HepG2 (cell line): ENCODE measurements around the gene ZNRF3. TPM values are rescaled to one million over a fixed set of nuclear protein-coding genes. Genes with fewer than 3 reads are reported as not detected.

Source experiments
- ATAC-seq: fragments of 200-7000 bp; cut with Tn5 transposase; 3 replicates; pipeline ENCODE4 v1.9.1; 2020; ENCODE audit warnings: mild to moderate bottlenecking, moderate library complexity
- BruUV-seq: library from RNA; stranded (reverse); fragments of 400-500 nt; replicated peaks from 2 replicates; lab custom pipeline; 2021; lab: Mats Ljungman, UMichigan
- CTCF ChIA-PET: fragments of 300-600 bp; formaldehyde crosslinking; extraction: SDS; loops from one replicate; lab custom pipeline; 2021; ENCODE audit warnings: low total read pairs, inconsistent platforms, low intra/inter-chr PET ratio; lab: Yijun Ruan, JAX
- POLR2A ChIA-PET: fragments of 350-600 bp; sonication (Branson Sonifier 250); formaldehyde crosslinking; loops from one replicate; lab custom pipeline; 2020; ENCODE audit warnings: antibody characterized with exemption, inconsistent platforms; lab: Yijun Ruan, JAX
- DNase-seq: peaks from one replicate; pipeline ENCODE4 v3.0.0-alpha.2; 2015; ENCODE audit warnings: low spot score
- FAIRE-seq: peaks from 3 replicates; lab custom pipeline; 2011; peaks lifted over from hg19 to GRCh38; lab: Jason Lieb, UNC
- H2AFZ ChIP-seq: one replicate; pipeline ENCODE4 v1.6.1; 2011; ENCODE audit warnings: low read length, inconsistent platforms
- H3K27ac ChIP-seq: fragments of 300-600 bp; 3 replicates; pipeline ENCODE4 v1.8.0; 2011; ENCODE audit warnings: mixed run types, mild to moderate bottlenecking, mixed read lengths, low read length, inconsistent platforms; ENCODE audit not compliant: insufficient read depth; ENCODE audit errors: extremely low read length
- H3K27me3 ChIP-seq, 2 experiments: fragments of 200-600 bp in 1 of 2; 2 replicates in 1 of 2; 3 replicates in 1 of 2; pipeline versions ENCODE4 v1.6.0 to v1.8.0; 2011; ENCODE audit warnings: low read length in 2 of 2, mild to moderate bottlenecking in 2 of 2, moderate library complexity in 2 of 2, inconsistent platforms in 1 of 2; ENCODE audit not compliant: insufficient read depth in 2 of 2, control insufficient read depth in 1 of 2
- H3K36me3 ChIP-seq, 2 experiments: fragments of 200-600 bp in 1 of 2; replicated peaks in 1 of 2; 2 replicates in 1 of 2; 3 replicates in 1 of 2; pipeline versions ENCODE4 v1.5.1 to v1.8.0; 2011; ENCODE audit warnings: low read length in 2 of 2, inconsistent platforms in 1 of 2; ENCODE audit not compliant: insufficient read depth in 2 of 2, control insufficient read depth in 1 of 2
- H3K4me1 ChIP-seq: 2 replicates; pipeline ENCODE4 v1.5.1; 2012; ENCODE audit warnings: low read length, inconsistent platforms; ENCODE audit not compliant: insufficient read depth
- H3K4me2 ChIP-seq: 2 replicates; pipeline ENCODE4 v1.6.0; 2011; ENCODE audit warnings: low read depth, low read length, inconsistent platforms
- H3K4me3 ChIP-seq, 3 experiments: fragments of 200-600 bp in 1 of 3; sonication (generic), shearing (Covaris generic) in 1 of 3; replicated peaks in 1 of 3; 2 replicates each; pipeline ENCODE4 v1.5.1; 2011 to 2016; ENCODE audit warnings: low read length in 3 of 3, inconsistent platforms in 2 of 3, low read depth in 2 of 3, mild to moderate bottlenecking in 2 of 3, control low read depth in 1 of 3, mixed read lengths in 1 of 3; ENCODE audit not compliant: insufficient read depth in 1 of 3
- H3K79me2 ChIP-seq: one replicate; pipeline ENCODE4 v1.6.1; 2011; ENCODE audit warnings: low read length, inconsistent platforms; ENCODE audit not compliant: insufficient read depth
- H3K9ac ChIP-seq: 2 replicates; pipeline ENCODE4 v1.6.0; 2011; ENCODE audit warnings: mild to moderate bottlenecking, low read depth, low read length, inconsistent platforms; ENCODE audit not compliant: insufficient read depth
- H3K9me3 ChIP-seq: 2 replicates; pipeline ENCODE4 v1.5.1; 2012; ENCODE audit warnings: mild to moderate bottlenecking, low read length
- H4K20me1 ChIP-seq: 2 replicates; pipeline ENCODE4 v1.6.0; 2011; ENCODE audit warnings: inconsistent platforms, mild to moderate bottlenecking, low read length, moderate library complexity; ENCODE audit not compliant: insufficient read depth
- ATAD3A ChIP-seq: sonication (generic); formaldehyde crosslinking; IDR thresholded peaks from 2 replicates; pipeline ENCODE4 v1.4.0; 2020; ENCODE audit warnings: missing genetic modification reagents
- ONECUT2 ChIP-seq: sonication (generic); formaldehyde crosslinking; IDR thresholded peaks from 2 replicates; pipeline ENCODE4 v1.4.0; 2020; ENCODE audit warnings: missing genetic modification reagents
- RBAK ChIP-seq: sonication (generic); formaldehyde crosslinking; IDR thresholded peaks from 2 replicates; pipeline ENCODE4 v1.5.1; 2020; ENCODE audit warnings: mild to moderate bottlenecking, missing genetic modification reagents
- SATB2 ChIP-seq: sonication (generic); formaldehyde crosslinking; IDR thresholded peaks from 2 replicates; pipeline ENCODE4 v1.5.0; 2020; ENCODE audit warnings: missing genetic modification reagents
- SMARCE1 ChIP-seq: fragments of 450-650 bp; IDR thresholded peaks from 2 replicates; pipeline ENCODE4 v1.6.1; 2017; ENCODE audit warnings: borderline replicate concordance
- ZNF629 ChIP-seq: sonication (generic); formaldehyde crosslinking; conservative IDR thresholded peaks from 2 replicates; pipeline ENCODE4 v1.5.0; 2020; ENCODE audit warnings: missing genetic modification reagents
- ZNF749 ChIP-seq: sonication (generic); formaldehyde crosslinking; IDR thresholded peaks from 2 replicates; pipeline ENCODE4 v1.8.0; 2022; ENCODE audit warnings: mild to moderate bottlenecking, missing genetic modification reagents, moderate library complexity, borderline replicate concordance
- ZNF790 ChIP-seq: sonication (generic); formaldehyde crosslinking; IDR thresholded peaks from 2 replicates; pipeline ENCODE4 v1.8.0; 2022; ENCODE audit warnings: missing genetic modification reagents, mild to moderate bottlenecking, borderline replicate concordance
- ZNF878 ChIP-seq: sonication (generic); formaldehyde crosslinking; IDR thresholded peaks from 2 replicates; pipeline ENCODE4 v1.8.1; 2023; ENCODE audit warnings: mild to moderate bottlenecking, missing genetic modification reagents, moderate library complexity
- WGBS: methylation state at CpG from one replicate; pipeline ENCODE4 v1.1.6; 2017; ENCODE audit warnings: low lambda C conversion rate; 5-methylcytosine and 5-hydroxymethylcytosine counted together
- in situ Hi-C: cut with HindIII; loops from 2 replicates; pipeline ENCODE4 v1.10.0; 2017; ENCODE audit warnings: low pct_unique_long_range_greater_than_20kb; ENCODE audit not compliant: extremely low pct_ligation_motif_present
- intact Hi-C: fragments of 100-400 bp; cut with micrococcal nuclease; formaldehyde crosslinking; loops from one replicate; pipeline ENCODE4 v1.10.0; 2022; ENCODE audit not compliant: unreplicated experiment
- polyA plus RNA-seq, 8 experiments: library from polyadenylated mRNA; depleted of rRNA in 3 of 8; stranded (reverse) in 7 of 8; unstranded in 1 of 8; fragments of >200 nt; fragmentation: Illumina TruSeq in 4 of 8; extraction: Trizol in 4 of 8; gene quantifications; 2 replicates each; pipeline versions ENCODE4 v1.2.1 to v1.2.3, GENCODE V29; 2011 to 2016; ENCODE audit warnings: low read depth in 4 of 8, missing spikeins in 1 of 8, mixed read lengths in 1 of 8; ENCODE audit not compliant: insufficient read depth in 1 of 8
- total RNA-seq, 5 experiments: library from RNA; depleted of rRNA; stranded (reverse); fragments of >200 nt; fragmentation: Illumina TruSeq; extraction: Trizol; gene quantifications; 2 replicates each; pipeline ENCODE4 v1.2.3, GENCODE V29; 2016; ENCODE audit warnings: low read depth in 1 of 5
- TF ChIP-seq, protein P1 (sequence below): sonication (generic); formaldehyde crosslinking; IDR thresholded peaks from 2 replicates; pipeline ENCODE4 v1.4.0; 2020; ENCODE audit warnings: mild to moderate bottlenecking, missing genetic modification reagents
- TF ChIP-seq, protein P2 (sequence below): IDR thresholded peaks from 2 replicates; pipeline ENCODE4 v1.6.1; 2016; ENCODE audit warnings: low read depth, control low read depth

Gene ZNRF3
- total and polyA plus RNA-seq, 2 of the 13 experiments (the other 11 are each of a cell fraction or from before 2014, with no cell fraction given), result 20.3 to 36.7 TPM

DNA sequence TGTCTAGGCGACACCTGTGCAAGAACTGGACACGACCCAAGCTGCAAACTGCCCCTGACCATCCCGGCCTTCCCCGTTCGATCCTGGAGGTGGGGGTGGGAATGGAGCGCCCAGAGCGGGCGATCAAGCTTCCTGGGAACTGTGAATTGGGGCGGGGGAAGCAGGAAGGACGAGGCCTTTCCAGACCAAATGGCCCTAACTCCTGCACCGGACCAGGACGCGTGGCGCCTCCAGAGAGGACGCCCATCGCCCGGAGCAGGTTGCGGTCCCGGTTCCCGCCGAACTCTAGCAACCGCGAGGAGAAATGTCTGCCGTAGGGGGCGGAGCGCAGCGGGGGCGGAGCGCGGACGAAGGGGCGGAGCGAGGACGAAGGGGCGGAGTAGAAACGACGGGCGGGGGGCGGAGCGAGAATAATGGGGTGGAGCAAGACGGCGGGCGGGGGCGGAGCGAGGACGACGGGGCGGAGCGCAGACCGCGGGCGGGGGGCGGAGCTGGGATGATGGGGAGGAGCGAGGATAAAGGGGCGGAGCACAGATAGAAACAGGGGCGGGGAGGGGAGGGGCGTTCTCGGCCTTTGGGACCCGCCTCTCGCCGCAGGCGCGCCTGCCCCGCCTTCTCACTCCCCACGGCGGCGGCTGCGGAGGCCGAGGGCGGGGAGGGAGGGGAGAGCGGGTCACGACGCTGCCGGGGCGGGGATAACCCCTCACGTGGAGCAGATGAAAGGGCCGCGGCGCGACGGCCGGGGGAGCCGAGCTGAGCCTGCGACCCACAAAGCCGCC lies at the start of gene ZNRF3 (continued):
- TF ChIP-seq, protein P1, sequence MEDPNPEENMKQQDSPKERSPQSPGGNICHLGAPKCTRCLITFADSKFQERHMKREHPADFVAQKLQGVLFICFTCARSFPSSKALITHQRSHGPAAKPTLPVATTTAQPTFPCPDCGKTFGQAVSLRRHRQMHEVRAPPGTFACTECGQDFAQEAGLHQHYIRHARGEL (CRISPR knock-in tag), result no peak

DNA sequence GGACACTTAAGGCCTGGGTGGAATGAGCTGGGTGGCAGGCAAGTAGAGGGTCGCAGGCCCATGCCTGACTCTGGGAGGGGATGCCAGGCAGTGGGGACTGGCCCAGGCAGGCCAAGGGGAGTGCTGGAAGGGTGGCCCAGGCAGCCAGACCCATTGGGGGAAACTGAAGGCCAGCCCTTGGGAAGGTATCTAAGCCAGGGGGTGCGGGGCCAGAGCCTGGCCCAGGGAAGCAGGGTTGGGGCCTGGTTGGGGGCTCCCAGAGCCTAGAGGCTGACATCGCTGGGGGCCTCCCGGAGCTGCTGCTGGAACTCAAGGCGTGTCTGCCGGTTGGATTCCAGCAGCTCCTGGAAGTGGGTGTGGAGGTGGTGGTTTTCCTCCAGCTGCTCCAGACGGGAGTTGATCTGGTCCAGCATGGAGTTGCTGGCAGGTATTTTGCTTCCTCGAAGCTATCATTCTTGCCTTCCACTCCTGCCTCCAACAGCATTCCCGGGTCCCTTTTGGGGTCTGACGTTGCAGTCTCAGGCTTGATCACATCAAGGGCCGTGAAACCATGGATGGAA lies 47.7 kb upstream of the ZNRF3 start:
- no peak overlapping the region for H2AFZ ChIP-seq
- POLR2A ChIA-PET, result no interaction called here

More for the DNA sequence above, 47.7 kb upstream of the ZNRF3 start:
- Histone ChIP-seq H3K27ac (no peak overlapping the region), H3K9me3 (no peaks in the 10 kb centered on the region), H3K4me2 (no peak overlapping the region), H3K27me3 (no peaks in the 10 kb centered on the region), H4K20me1 (no peaks in the 10 kb centered on the region), H3K4me3 (no peak overlapping the region), H3K36me3 (no peaks in the 10 kb centered on the region), H3K9ac (no peak overlapping the region), H3K79me2 (no peaks in the 10 kb centered on the region), H3K4me1 (peaks cover 37% of the 10 kb centered on the region)
- no TSS peak for BruUV-seq
- intact Hi-C loops, result no loop called here
- no peak for DNase-seq
- in situ Hi-C loops, result no loop called here
- WGBS, result 96% methylated on average over 5 of the region's 11 CpGs
- ATAC-seq, result no peak
- CTCF ChIA-PET, result no interaction called here
- no peak for FAIRE-seq
- no peak for TF ChIP-seq ONECUT2 (CRISPR knock-in tag)
- no peak for TF ChIP-seq SATB2 (CRISPR knock-in tag)
- no peak for TF ChIP-seq ATAD3A
- TF ChIP-seq SMARCE1, result no peak
- no peak for TF ChIP-seq RBAK (CRISPR knock-in tag)
- TF ChIP-seq ZNF790 (CRISPR knock-in tag), result no peak
- TF ChIP-seq, protein P2, sequence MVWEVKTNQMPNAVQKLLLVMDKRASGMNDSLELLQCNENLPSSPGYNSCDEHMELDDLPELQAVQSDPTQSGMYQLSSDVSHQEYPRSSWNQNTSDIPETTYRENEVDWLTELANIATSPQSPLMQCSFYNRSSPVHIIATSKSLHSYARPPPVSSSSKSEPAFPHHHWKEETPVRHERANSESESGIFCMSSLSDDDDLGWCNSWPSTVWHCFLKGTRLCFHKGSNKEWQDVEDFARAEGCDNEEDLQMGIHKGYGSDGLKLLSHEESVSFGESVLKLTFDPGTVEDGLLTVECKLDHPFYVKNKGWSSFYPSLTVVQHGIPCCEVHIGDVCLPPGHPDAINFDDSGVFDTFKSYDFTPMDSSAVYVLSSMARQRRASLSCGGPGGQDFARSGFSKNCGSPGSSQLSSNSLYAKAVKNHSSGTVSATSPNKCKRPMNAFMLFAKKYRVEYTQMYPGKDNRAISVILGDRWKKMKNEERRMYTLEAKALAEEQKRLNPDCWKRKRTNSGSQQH (CRISPR knock-in tag), result no peak
- TF ChIP-seq ZNF629 (CRISPR knock-in tag), result no peak
- no peak for TF ChIP-seq ZNF749
- TF ChIP-seq ZNF878 (CRISPR knock-in tag), result no peak
